ENCODE results near the gene VPS13D. TPM values are rescaled to one million over a fixed set of nuclear protein-coding genes. Genes with fewer than 3 reads are reported as not detected.
A peak's percentile ranks its signal among the peaks of the same experiment; 100 is the strongest.

VPS13D gene
- total RNA-seq, 1 experiment from 2014 or later: 31.6 TPM

DNA sequence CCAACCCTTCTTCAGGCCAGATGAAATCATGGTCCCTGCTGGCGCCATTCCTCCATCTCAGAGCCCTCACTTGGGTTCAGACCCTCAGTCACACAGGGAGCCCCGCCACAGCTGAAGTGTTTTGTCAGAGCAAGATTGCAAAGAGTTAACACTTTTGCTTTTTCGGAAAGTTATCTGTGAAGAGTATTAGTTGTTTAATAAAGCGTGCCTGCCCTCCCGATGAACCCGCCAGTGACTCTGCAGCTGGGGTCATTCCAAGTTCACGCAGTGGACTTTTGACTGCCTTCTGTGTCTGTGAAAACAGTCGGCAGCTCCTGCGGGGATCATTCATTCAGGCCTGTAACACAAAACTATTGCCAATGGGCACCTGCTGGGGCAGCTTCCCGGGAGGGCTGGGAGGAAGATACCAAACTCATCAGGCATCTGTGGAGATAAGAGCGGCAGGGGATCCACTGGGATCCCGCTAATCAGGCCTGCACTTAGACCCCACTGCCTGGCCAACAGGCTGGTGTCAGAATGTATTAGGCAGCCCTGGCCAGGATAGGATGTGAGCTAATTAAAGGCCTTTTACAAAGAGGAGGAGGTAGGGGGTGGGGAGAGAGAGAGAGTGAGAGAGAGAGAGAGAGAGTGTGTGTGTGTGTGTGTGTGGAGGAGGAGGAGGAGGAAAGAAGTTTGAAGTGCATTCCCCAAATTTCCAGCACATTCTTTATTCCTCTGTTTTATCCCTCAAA lies 203.7 kb downstream of the VPS13D start (continued):
- no peak for TF ChIP-seq FOSL1 (IDR thresholded peaks at IDR 0.05; ENCODE audit: low read depth)
- TF ChIP-seq, protein P1, sequence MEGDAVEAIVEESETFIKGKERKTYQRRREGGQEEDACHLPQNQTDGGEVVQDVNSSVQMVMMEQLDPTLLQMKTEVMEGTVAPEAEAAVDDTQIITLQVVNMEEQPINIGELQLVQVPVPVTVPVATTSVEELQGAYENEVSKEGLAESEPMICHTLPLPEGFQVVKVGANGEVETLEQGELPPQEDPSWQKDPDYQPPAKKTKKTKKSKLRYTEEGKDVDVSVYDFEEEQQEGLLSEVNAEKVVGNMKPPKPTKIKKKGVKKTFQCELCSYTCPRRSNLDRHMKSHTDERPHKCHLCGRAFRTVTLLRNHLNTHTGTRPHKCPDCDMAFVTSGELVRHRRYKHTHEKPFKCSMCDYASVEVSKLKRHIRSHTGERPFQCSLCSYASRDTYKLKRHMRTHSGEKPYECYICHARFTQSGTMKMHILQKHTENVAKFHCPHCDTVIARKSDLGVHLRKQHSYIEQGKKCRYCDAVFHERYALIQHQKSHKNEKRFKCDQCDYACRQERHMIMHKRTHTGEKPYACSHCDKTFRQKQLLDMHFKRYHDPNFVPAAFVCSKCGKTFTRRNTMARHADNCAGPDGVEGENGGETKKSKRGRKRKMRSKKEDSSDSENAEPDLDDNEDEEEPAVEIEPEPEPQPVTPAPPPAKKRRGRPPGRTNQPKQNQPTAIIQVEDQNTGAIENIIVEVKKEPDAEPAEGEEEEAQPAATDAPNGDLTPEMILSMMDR (IDR thresholded peaks at IDR 0.05 in 2 of 3, conservative IDR thresholded peaks at IDR 0.05 in 1 of 3; ENCODE audit: borderline replicate concordance in 1 of 3, insufficient read depth in 1 of 3, low read depth in 2 of 3, low read length in 2 of 3): no peak
- TF ChIP-seq ELF1 (IDR thresholded peaks at IDR 0.05; ENCODE audit: borderline replicate concordance, low read depth): no peak
- no peak for TF ChIP-seq EZH2 (IDR thresholded peaks at IDR 0.05)
- TF ChIP-seq POLR2AphosphoS5 (IDR thresholded peaks at IDR 0.05; ENCODE audit: low read depth, low read length): no peak; the same call in 1 of the 2 replicates
- TF ChIP-seq MAX (IDR thresholded peaks at IDR 0.05): no peak

DNA sequence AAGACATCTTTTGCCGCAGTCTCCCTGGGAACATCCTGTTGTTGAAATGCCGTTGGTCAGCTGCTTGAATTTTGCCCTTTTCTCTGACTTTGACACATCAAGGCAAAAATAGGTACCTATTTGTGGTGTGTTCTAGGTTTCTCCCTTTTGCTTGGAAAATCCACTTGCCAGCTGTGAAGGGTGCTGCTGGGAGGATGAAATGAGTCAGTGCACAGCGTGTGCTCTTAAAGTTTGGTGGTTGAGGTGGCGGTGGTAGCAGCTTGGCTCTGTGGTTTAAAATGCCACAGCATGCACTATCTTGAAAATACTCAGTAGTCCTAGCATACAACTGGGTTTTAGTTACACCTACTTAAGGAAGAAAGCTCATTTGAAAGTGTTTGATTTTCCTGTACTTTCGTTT lies 204.3 kb downstream of the VPS13D start:
- Histone ChIP-seq H4K20me1 (ENCODE audit: insufficient read depth) (no peaks in the 10 kb centered on the region), H3K4me1 (ENCODE audit: control insufficient read depth in 1 of 2, insufficient read depth in 2 of 2, low read length in 2 of 2) (peaks cover 40 to 58% of the 10 kb centered on the region in 2 experiments)
- peak; percentile 91 for TF ChIP-seq CBX3 (IDR thresholded peaks at IDR 0.05; ENCODE audit: low read depth)
- peak; percentile 69 for TF ChIP-seq MAX (IDR thresholded peaks at IDR 0.05)
- peak; percentile 54; the same call in 1 of the 2 replicates for TF ChIP-seq SP1 (IDR thresholded peaks at IDR 0.05; ENCODE audit: low read depth)
- TF ChIP-seq, protein P1 (IDR thresholded peaks at IDR 0.05 in 2 of 3, conservative IDR thresholded peaks at IDR 0.05 in 1 of 3; ENCODE audit: borderline replicate concordance in 1 of 3, insufficient read depth in 1 of 3, low read depth in 2 of 3, low read length in 2 of 3): no peak
- TF ChIP-seq EZH2 (IDR thresholded peaks at IDR 0.05): no peak
- TF ChIP-seq POLR2A (IDR thresholded peaks at IDR 0.05; ENCODE audit: borderline replicate concordance, extremely low read depth, insufficient read depth, insufficient read length): no peak
- 0 out of 2 replicates have a peak, but pooled peaks have one; percentile 17 for TF ChIP-seq POLR2AphosphoS5 (IDR thresholded peaks at IDR 0.05; ENCODE audit: low read depth, low read length)
- no peak for TF ChIP-seq ZNF274 (IDR thresholded peaks at IDR 0.05; ENCODE audit: low read depth, low read length)
- TF ChIP-seq CEBPB (IDR thresholded peaks at IDR 0.05; ENCODE audit: low read depth): no peak
- TF ChIP-seq REST (IDR thresholded peaks at IDR 0.05; ENCODE audit: low read depth): no peak
- no peak for TF ChIP-seq EZH2phosphoT487 (IDR thresholded peaks at IDR 0.05; ENCODE audit: borderline replicate concordance)
- TF ChIP-seq TCF7L2 (IDR thresholded peaks at IDR 0.05; ENCODE audit: borderline replicate concordance, extremely low read depth, insufficient read depth, insufficient read length): no peak

More for the DNA sequence above, 204.3 kb downstream of the VPS13D start:
- RAD21 ChIA-PET (ENCODE audit: low non-redundant PET in 1 of 2, low total read pairs in 2 of 2, uncharacterized antibody in 2 of 2, unreplicated experiment in 2 of 2): no interaction called here
- CTCF ChIA-PET: no interaction called here
- Histone ChIP-seq H3K9ac (ENCODE audit: low read length) (peak overlapping the region; percentile 43), H3K4me3 (replicated peaks in 1 of 2; ENCODE audit: low read depth in 1 of 2, low read length in 2 of 2) (peak overlapping the region in 1 of 2 experiments; percentile 31; a peak in 2 of 4 replicates), H3K4me2 (ENCODE audit: low read length) (peak overlapping the region; percentile 73), H3K36me3 (ENCODE audit: control insufficient read depth in 1 of 2, insufficient read depth in 2 of 2, low read length in 2 of 2) (no peaks in the 10 kb centered on the region; a peak in 1 of 4 replicates), H3K9me3 (ENCODE audit: control insufficient read depth in 1 of 2, insufficient read depth in 1 of 2, low read depth in 1 of 2, low read length in 2 of 2) (peaks cover 0 to 7% of the 10 kb centered on the region in 2 experiments; a peak in 1 of 4 replicates), H3K79me2 (ENCODE audit: insufficient read depth, low read length) (no peaks in the 10 kb centered on the region), H3K27ac (ENCODE audit: low read depth, low read length) (peak overlapping the region; percentile 66; the same call in 1 of the 2 replicates), H2AFZ (ENCODE audit: low read depth, low read length, poor library complexity, severe bottlenecking) (no peak overlapping the region), H3K27me3 (ENCODE audit: insufficient read depth, low read length) (no peaks in the 10 kb centered on the region), H3K9me2 (ENCODE audit: insufficient read depth) (no peaks in the 10 kb centered on the region)
- no TSS peak for BruUV-seq (replicated peaks)
- POLR2A ChIA-PET: interaction anchor here (1.2 to 2.1 kb wide), 2 partner anchors 41 to 44 kb away, joined by 3 to 5 read pairs; no protein-coding TSS in a partner anchor
- intact Hi-C loops (cut with micrococcal nuclease): loop anchor here (1.0 to 5.0 kb wide), 2 partner anchors 44 to 108 kb away; no protein-coding TSS in a partner anchor
- ATAC-seq (peak; percentile 73), DNase-seq (ENCODE audit: low read depth, low spot score) (peak; percentile 51)

Measured in HCT116 (cell line).